Caco-2 (cell line): ENCODE data around the gene SLC25A34. TPM values are rescaled to one million over a fixed set of nuclear protein-coding genes. Genes with fewer than 3 reads are reported as not detected.

Source experiments
- BruUV-seq: library from RNA; stranded (reverse); fragments of 400-500 nt; replicated peaks from 2 replicates; lab custom pipeline; 2021; lab: Mats Ljungman, UMichigan
- CTCF ChIA-PET: fragments of 300-600 bp; sonication (Branson Sonifier 250); formaldehyde crosslinking; loops from one replicate; lab custom pipeline; 2022; ENCODE audit warnings: antibody characterized with exemption; lab: Charles Lee
- POLR2A ChIA-PET: fragments of 300-600 bp; sonication (Branson Sonifier 250); formaldehyde crosslinking; loops from one replicate; lab custom pipeline; 2022; ENCODE audit warnings: antibody characterized with exemption; lab: Charles Lee
- DNase-seq, 2 experiments: peaks; one replicate each; pipeline versions ENCODE4 v3.0.0 to v3.0.0-alpha.2; 2020 to 2022
- H3K27me3 ChIP-seq: replicated peaks from 2 replicates; pipeline ENCODE4 v1.6.0; 2011; ENCODE audit warnings: low read length; ENCODE audit not compliant: control insufficient read depth, insufficient read depth
- H3K36me3 ChIP-seq: 2 replicates; pipeline ENCODE4 v1.5.1; 2011; ENCODE audit warnings: low read length; ENCODE audit not compliant: control insufficient read depth, insufficient read depth
- H3K4me1 ChIP-seq: fragments of 250-450 bp; sonication (Bioruptor Pico); 2 replicates; pipeline ENCODE4 v1.5.1; 2020; ENCODE audit warnings: mild to moderate bottlenecking
- H3K4me3 ChIP-seq: 2 replicates; pipeline ENCODE4 v1.5.1; 2011; ENCODE audit warnings: low read depth, mild to moderate bottlenecking, control low read depth, low read length
- H3K9me3 ChIP-seq: fragments of 250-450 bp; sonication (Bioruptor Pico); 2 replicates; pipeline ENCODE4 v1.5.1; 2020; ENCODE audit warnings: mild to moderate bottlenecking, moderate library complexity
- H3K27ac Mint-ChIP-seq: one replicate; pipeline ENCODE4 v1.8.0; 2022; ENCODE audit warnings: mixed read lengths; ENCODE audit not compliant: unreplicated experiment
- H3K27me3 Mint-ChIP-seq: one replicate; pipeline ENCODE4 v1.8.0; 2022; ENCODE audit warnings: mixed read lengths; ENCODE audit not compliant: insufficient read depth, unreplicated experiment
- H3K36me3 Mint-ChIP-seq: one replicate; pipeline ENCODE4 v1.8.0; 2022; ENCODE audit warnings: mild to moderate bottlenecking, mixed read lengths; ENCODE audit not compliant: insufficient read depth, unreplicated experiment
- H3K4me1 Mint-ChIP-seq: one replicate; pipeline ENCODE4 v1.8.0; 2022; ENCODE audit warnings: low read depth, mixed read lengths; ENCODE audit not compliant: unreplicated experiment
- H3K4me3 Mint-ChIP-seq: one replicate; pipeline ENCODE4 v1.8.0; 2022; ENCODE audit warnings: mild to moderate bottlenecking, moderate library complexity, mixed read lengths; ENCODE audit not compliant: unreplicated experiment
- H3K9me3 Mint-ChIP-seq: one replicate; pipeline ENCODE4 v1.8.0; 2022; ENCODE audit warnings: mixed read lengths; ENCODE audit not compliant: unreplicated experiment
- CTCF ChIP-seq, 2 experiments: fragments of 200-600 bp in 1 of 2; IDR thresholded peaks; 1 replicate in 1 of 2; 2 replicates in 1 of 2; pipeline versions ENCODE4 v1.5.1 to v1.8.0; 2011 to 2022; ENCODE audit warnings: antibody characterized with exemption in 1 of 2, control low read depth in 1 of 2, inconsistent platforms in 1 of 2, low read depth in 1 of 2, low read length in 1 of 2, mild to moderate bottlenecking in 1 of 2, moderate library complexity in 1 of 2; ENCODE audit not compliant: insufficient read depth in 1 of 2, severe bottlenecking in 1 of 2, unreplicated experiment in 1 of 2
- intact Hi-C: fragments of 100-400 bp; cut with micrococcal nuclease; formaldehyde crosslinking; loops from one replicate; pipeline ENCODE4 v1.10.0; 2022; ENCODE audit not compliant: unreplicated experiment
- total RNA-seq: library from RNA; stranded (reverse); gene quantifications from 2 replicates; pipeline ENCODE4 v1.2.3, GENCODE V29; 2022

Gene SLC25A34
- total RNA-seq, 1 experiment from 2014 or later, result 1.1 TPM

- Histone ChIP-seq H3K9me3 (no peaks in the 10 kb centered on the region), H3K27me3 (no peaks in the 10 kb centered on the region), H3K36me3 (no peaks in the 10 kb centered on the region), H3K4me1 (peaks cover 28% of the 10 kb centered on the region), H3K4me3 (no peak overlapping the region)
- intact Hi-C loops, result no loop called here
- Mint-ChIP-seq H3K27me3 (no peaks in the 10 kb centered on the region), H3K27ac (peak overlapping the region; percentile 39), H3K36me3 (no peaks in the 10 kb centered on the region), H3K4me3 (no peak overlapping the region), H3K9me3 (no peaks in the 10 kb centered on the region), H3K4me1 (peaks cover 21% of the 10 kb centered on the region)
- BruUV-seq, result no TSS peak
- no peak for TF ChIP-seq CTCF (IDR thresholded peaks at IDR 0.05; ENCODE audit: insufficient read depth in 1 of 2, low read depth in 1 of 2, low read length in 1 of 2, severe bottlenecking in 1 of 2, unreplicated experiment in 1 of 2)
- ChIA-PET POLR2A (no interaction called here), CTCF (no interaction called here)
- no peak for DNase-seq
These were observed 50.5 kb downstream of the SLC25A34 start for GRCh38 chr1:15786581-15786980.

GRCh38 chr1:15788624-15789301 is 52.7 kb downstream of the SLC25A34 start:
- DNase-seq, result no peak
- POLR2A ChIA-PET, result no interaction called here

More at GRCh38 chr1:15788624-15789301, 52.7 kb downstream of the SLC25A34 start:
- no TSS peak for BruUV-seq
- H3K9me3 ChIP-seq, result no peaks in the 10 kb centered on the region
- intact Hi-C loops, result loop anchor here (1.0 kb wide), 1 partner anchor 8 kb away; no protein-coding TSS in a partner anchor
- H3K27ac Mint-ChIP-seq, result peak overlapping the region; percentile 71
- no peaks in the 10 kb centered on the region for H3K36me3 ChIP-seq
- no peaks in the 10 kb centered on the region for H3K9me3 Mint-ChIP-seq
- H3K4me3 ChIP-seq, result no peak overlapping the region
- peaks cover 33% of the 10 kb centered on the region for H3K4me1 Mint-ChIP-seq
- no peak overlapping the region for H3K4me3 Mint-ChIP-seq
- peaks cover 5% of the 10 kb centered on the region for H3K36me3 Mint-ChIP-seq
- CTCF ChIA-PET, result no interaction called here
- H3K27me3 ChIP-seq, result no peaks in the 10 kb centered on the region
- TF ChIP-seq CTCF (IDR thresholded peaks at IDR 0.05; ENCODE audit: insufficient read depth in 1 of 2, low read depth in 1 of 2, low read length in 1 of 2, severe bottlenecking in 1 of 2, unreplicated experiment in 1 of 2), result no peak
- no peaks in the 10 kb centered on the region for H3K27me3 Mint-ChIP-seq
- H3K4me1 ChIP-seq, result peaks cover 44% of the 10 kb centered on the region

Other genes starting within 250 kb of the SLC25A34 start
- gene CASP9, start 212.0 kb upstream of the SLC25A34 start, total RNA-seq, result 9.9 and 12.4 TPM in 2 replicates
- 15.1 and 17.2 TPM in 2 replicates for gene DNAJC16, start 209.4 kb upstream of the SLC25A34 start, total RNA-seq
- 46.5 and 48.3 TPM in 2 replicates for gene AGMAT, start 151.2 kb upstream of the SLC25A34 start, total RNA-seq
- 53.1 and 53.4 TPM in 2 replicates for gene DDI2, start 118.8 kb upstream of the SLC25A34 start, total RNA-seq
- 33.3 and 38.6 TPM in 2 replicates for gene PLEKHM2, start 51.9 kb upstream of the SLC25A34 start, total RNA-seq
- gene TMEM82, start 6.2 kb downstream of the SLC25A34 start, total RNA-seq, result 2.7 and 3.5 TPM in 2 replicates
- 3.6 and 5.5 TPM in 2 replicates for gene FBLIM1, start 22.5 kb downstream of the SLC25A34 start, total RNA-seq
- 1.8 and 1.9 TPM in 2 replicates for gene UQCRHL, start 71.4 kb downstream of the SLC25A34 start, total RNA-seq
- gene SPEN, start 111.4 kb downstream of the SLC25A34 start, total RNA-seq, result 46.4 and 47.3 TPM in 2 replicates
- 21.5 and 23.5 TPM in 2 replicates for gene ZBTB17, start 239.8 kb downstream of the SLC25A34 start, total RNA-seq